ENCODE results near the gene C10orf90.

C10orf90 gene

DNA sequence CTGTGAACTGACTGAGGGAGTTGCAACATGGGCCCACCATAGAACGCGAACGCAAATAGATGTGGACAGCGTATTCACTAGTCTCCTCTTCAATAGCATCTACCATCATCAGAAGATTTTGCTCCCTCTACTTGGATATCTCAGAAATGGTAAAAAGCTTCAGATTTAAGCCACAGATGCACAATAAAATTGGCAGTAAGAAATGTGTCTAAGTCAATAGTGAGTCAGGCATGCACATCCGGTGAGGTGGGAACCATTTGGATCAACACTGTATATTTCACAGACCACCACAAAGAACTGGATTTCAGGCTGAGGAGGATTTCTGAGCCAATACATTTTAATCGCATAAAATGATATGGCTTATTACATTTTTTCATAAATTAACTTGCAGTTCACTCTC, 170.7 kb downstream of the C10orf90 start:
- no peak for DNase-seq

DNA sequence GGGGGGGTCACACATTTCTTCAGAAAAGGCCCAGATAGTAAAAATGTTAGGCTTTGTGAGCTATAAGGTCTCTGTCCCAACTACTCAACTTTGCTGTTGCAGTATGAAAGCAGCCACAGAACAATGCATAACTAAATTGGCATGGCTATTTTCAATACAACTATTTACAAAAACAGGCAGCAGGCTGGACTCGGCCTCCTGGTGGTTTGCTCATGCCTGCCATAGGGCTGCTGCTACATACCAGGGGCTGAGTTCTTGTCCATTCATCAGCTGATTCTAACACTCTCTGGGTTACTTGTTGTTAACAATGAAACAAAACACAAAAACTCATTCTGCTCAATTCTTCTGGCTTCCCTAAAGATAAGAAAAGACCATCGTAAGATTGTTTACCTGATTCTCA, 172.8 kb downstream of the C10orf90 start:
- DNase-seq = no peak

DNA sequence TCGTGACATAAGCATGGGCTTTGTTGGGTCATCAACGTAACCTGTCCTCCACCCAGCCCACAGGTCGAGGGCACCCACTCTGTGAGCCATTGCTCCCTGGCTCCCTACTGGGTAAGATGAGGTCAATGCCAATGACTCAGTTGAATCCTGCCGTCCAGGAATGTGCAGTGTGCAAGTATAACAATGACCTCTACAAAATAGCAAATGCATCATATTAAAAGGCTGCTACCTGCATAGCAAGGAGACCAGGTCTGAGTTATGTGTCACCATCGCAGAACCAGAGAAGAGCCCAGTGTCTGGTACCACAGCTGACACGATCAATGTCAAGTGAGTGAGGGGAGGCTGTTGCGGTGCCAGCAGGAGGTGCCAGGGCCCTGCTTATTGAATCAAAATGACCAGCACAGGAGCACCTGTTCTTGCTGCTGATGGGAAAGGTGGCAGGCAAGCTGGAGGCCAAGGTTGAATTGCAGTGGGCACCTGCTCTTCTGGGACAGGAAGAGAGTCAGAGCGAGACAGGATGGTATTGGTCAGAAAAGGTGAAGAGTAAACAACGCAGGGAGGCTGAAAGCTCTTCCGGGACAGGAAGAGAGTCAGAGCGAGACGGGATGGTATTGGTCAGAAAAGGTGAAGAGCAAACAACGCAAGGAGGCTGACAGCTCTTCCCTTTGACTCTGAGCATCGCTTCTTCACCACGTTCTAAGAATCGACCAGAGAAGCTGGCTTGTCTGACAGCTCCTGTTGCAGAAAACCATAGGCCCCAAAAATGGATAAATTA, 173.5 kb downstream of the C10orf90 start:
- DNase-seq = no peak

DNA sequence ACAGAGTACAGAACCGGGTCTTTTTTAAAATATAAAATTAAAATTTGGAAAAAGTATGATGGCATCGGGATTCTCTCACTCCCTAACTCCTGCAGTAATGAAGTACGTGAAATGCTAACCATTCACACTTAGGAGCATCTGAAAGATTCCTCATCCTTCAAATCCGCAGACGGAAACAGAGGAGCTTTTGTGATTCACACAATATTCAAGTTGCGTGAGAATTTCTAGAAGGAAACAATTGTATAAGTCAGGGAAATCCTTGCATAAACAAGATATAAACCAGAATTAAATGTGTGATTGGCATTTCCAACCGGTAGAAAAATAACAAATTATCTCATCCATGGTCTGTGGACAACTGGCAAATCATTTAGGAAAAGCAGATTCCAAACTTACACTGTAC, 179.0 kb downstream of the C10orf90 start:
- no peak for DNase-seq

DNA sequence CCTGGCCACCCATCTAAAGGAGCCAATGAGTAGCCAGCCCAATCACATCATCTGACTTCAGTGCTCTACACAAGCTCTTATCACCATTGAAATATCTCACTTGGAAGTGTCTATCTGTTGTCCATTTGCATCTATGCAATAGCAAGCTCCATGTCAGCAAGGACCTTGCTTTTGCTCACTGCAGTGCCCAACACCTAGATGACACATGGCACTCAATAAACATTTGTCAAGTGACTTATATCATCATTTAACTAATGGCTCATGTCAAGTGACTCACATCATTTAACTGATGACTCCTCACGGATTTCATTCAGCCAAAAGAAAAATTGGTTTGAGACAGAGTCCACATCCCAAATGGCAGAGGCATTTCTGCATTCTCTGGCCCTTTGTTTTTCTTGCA, 189.3 kb downstream of the C10orf90 start:
- no peak for DNase-seq

DNA sequence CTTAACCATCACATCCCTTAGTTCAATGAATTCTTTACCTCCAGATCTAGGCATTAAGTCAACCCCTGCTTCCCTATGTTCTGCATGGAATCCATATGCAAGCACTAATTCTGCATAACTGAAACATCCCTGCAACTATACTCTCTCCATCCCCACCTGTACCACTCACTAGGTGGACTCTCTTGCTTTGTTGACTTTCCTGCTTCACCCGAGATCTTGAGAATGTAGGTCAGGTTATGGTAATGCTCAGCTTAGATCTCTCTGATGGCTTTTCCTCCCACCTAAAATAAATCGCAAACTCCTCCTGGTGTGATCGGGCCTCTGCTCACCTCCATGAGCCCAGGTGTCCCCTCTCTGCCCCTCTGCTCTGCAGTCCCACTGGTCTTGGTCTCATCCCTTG, 189.8 kb downstream of the C10orf90 start:
- DNase-seq = no peak

DNA sequence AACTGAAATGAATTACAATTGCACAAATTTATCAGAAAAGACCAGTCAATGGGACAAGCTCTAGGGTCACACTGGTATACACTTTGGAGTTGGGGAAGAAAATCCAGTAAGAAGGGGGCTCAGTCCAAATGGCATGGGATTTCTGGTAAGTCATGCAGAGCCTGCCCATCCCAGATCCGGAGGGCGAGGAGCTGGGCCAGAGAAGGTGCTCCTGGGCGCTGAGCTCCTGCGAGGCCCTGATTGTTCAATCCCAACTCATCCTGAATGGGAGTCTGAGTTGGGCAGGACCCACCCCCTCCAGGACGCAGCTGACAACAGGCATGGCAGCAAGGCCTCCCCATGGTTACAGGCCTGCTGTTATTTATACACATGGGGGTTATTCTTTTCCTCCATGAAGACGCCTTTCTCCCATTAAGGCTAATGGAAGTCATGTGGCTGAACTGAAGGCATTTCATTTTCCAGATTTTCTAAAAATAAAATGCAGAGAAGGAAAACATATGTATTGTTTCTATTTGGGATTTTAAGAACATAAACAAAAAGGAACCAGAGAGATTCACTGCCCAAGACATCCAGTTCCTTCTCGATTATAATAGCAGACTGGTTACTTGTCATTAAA, 191.1 kb downstream of the C10orf90 start:
- DNase-seq = no peak

DNA sequence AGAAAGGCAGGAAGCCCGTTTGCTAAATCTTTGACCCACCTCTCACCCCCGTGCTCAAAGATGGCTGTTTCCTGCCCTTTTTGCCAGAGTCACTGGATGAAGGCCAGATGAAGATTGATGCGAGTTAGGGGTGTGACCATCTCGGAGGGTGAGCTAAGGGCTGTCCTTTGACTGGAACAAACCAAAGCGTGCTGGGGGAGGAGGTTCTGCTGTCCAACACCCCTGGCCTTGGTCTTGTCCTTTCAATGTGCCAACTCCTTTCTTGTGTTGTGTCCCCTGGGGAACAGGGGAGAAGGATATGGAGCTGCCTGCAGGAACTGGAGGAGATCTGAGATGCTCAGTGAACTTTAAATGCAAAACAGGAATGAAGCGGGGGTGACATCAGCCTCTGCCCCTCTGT, 191.9 kb downstream of the C10orf90 start:
- DNase-seq = no peak

DNA sequence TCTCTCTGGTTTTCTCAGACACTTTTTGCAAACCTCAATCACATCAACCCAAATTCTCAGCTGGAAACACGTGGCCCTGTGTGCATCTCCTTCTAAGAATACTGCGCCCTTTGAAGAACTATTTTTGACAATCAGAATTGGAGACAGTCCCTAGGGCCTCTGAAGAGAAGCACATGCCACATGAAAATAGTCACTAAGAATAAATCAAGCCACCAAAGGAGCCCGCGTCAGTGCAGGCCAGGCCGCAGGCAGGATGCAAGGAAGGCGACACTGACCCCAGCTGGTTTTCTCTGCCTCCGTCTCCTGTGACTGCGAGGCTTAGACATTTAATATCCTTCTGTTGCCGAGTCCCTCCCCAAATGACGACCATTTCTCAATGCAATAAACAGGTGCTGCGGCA, 194.2 kb downstream of the C10orf90 start:
- no peak for DNase-seq

DNA sequence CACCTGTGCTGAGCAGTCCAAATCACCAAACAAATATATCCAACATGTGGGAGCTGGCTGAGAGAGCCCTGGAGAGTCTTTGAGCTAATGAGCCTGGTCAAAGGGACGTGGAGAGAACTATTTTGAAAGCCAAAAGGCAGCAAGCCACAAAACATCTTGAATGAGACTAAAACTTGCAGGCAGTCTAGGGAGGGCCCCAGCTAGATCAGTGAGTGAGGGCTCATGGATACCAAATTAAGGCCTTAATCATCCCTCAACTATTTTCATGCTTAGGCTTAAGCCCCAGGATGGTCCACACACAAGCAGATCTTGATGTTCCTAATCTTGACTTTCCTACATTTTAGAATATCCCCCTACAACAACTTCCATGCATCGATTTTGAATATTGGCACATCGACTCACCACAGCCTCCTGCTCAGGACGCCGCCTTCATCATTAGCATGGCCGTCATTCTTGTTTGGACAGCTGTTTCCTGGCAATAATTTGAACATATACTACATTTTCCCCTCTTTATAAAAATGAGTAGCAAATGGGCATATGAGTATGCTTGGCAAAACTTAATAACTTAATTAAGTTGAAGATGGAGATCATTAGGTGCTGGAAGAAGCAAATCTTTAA, 195.3 kb downstream of the C10orf90 start:
- no peak for DNase-seq

DNA sequence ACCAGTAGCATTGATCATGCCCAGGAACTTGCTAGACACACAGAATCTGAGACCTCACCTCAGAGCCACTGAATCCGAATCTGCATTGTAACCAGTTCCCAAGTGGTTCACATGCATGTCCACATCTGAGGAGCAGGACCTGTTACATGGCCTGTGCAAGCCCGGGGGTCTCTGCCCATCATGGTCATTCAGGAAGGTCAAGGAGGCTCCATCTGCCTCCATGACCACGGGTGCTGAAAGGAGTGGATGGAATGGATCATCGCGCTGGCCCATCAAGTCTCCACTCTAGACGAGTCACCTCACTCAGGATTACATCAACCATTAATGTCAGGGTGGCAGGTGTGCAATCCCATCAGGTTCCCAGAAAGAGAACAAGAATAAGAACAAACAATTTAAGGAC, 196.5 kb downstream of the C10orf90 start:
- no peak for DNase-seq

DNA sequence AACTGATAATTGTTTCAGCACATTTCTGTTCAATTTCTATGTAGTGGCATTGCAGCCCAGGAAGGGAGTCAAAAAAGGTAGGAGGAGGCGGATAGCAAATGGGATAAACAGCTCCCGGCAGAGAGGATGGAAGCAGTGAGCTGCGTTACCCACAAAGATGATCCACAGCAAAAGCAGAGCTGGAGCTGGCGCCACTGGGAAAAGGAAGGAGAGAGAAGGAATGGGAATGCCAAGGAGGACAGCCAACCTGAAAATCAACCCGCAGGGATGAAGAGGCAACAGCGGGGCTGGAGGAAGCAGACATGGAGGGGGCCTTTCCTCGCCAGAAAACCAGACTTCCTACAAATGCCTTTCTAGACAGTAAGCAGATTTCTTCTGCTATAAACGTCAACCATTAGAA, 199.5 kb downstream of the C10orf90 start:
- DNase-seq = no peak

DNA sequence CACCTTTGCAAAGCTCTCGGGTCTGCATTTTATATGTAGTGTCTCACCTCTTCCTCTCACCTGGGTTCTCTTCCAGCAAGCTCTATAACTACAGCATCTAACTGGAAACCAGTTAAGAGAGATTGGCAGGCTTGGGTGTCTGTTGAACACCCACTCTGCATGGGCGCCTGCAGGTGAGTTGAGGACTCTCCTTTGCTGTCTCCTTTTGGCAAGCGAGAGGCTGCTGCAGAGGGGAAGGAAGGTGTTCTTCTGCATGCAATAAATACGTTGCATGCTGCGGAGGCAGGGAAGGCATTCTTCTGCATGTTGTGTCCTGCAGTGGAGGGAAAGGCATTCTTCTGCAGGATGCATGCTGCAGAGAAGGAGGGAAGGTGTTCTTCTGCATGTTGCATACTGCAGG, 200.8 kb downstream of the C10orf90 start:
- no peak for DNase-seq

DNA sequence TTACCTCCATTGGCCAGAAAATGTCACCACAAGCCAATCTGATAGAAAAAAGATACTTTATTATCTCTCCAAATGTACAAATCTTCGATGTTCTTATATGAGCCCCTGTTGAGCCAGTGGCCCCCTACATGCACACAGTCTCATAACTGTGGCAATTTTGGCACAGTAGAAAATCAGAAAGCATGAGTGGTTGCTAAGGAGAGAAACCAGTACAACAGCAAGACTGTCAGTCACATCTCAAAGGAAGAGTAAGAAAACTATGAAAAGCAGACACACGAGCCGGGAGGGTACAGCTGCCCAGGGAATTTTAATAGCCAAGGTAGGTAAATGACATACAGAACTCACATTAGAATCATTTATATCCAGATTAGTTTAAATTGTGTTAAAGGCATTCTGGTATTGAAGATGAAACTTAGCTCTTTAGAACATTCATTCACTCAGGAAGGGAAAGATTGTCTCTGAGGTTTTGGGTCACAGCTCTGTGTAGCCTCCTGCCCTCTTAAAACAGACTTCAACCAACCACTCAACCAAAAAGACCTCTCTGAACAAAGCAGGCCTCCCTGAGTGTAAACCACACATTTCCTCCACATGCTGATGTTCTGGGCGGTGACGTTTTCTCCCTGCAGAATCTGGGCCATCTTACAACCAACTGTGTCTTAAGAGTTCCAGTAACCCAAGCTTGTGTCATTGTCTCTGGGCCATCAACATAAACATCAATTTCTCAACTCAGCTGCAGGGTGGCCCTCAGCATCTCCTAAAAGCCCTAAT, 201.4 kb downstream of the C10orf90 start:
- peak; percentile 18 for DNase-seq

DNA sequence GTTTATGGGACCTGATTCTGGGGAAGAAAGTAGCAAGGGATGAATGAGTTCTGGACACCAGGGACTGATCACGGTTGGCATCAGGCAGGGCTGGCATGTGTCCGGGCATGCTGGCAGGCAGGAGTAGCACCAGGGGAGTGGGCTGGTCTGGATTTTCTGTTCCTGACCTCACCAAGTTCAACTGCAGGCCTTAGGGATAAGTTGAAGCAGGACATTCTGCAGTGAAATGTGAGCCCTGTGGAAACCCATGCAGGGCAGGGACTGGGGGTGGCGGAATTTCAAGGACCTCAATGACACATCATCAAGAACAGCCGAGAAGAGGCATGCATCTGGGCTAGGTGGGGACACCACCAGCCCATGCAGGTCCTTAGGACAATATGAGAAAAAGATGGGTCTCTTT, 202.0 kb downstream of the C10orf90 start:
- DNase-seq = no peak

DNA sequence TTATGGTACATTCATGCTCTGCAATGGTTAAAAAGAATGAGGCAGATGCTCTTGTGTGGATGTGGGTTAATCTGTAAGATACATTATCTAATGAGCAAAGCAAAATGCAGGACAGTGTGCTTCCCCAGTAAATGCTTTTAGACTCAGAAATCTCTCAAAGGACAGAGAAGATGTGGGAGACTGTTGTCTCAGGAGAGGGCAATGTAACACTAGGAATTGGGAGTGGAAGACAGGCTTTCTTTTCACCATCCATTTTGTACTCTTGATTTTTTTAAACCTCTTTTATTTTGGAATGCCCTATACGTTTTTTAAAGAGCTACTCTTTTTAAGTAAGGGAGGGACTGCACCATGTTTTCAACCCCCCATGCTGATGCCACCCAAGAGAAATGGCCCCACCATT, 204.7 kb downstream of the C10orf90 start:
- DNase-seq = no peak

DNA sequence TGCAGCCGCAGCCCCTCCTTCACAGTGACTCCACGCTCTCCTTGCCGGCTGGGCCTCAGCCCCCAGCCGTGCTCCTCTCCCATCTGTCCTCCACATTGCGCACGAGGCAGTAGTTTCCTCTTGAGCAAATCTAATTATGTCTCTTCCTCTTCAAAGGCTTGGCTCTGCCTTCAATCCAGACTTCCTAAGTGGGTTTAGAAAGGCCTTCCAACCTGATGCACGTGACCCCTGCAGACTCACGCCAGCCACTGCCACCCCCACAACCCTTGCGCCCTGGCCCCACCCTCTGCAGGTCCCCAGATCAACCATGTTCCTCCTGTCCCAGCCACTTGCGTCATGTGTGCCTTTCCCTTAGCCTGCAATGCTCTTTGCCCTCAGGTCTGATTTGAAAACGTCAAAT, 207.2 kb downstream of the C10orf90 start:
- DNase-seq = no peak

DNA sequence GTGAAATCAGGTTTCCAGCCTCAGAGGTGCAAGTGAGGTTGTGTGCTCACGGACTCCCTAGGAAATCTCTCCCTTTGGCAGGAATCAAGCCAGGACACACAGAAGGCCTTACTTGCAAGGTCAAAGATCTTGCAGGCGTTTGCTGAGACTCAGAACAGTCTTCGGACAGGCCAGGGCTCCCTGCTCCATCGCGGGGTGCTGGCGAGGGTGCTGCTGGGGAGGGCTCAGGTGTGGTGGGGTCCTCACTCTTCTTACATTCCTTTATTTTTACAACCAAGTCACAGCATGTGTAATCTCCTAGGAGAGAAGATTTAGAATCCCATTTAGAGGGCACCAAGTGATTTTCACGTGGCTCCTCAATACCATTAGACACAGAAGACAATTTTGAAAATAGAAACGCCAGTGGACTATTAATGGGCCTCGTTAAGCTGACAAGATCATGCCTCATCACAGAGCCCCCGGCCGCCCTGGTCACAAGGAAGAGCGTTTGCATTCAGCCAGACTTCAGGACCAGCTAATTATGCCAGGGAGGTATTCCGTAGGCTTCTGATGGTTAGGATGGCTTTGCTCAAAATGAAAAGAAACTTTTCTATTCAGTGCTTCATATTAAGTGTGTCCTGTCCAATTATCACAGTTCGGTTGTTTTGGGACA, 209.1 kb downstream of the C10orf90 start:
- DNase-seq = no peak

DNA sequence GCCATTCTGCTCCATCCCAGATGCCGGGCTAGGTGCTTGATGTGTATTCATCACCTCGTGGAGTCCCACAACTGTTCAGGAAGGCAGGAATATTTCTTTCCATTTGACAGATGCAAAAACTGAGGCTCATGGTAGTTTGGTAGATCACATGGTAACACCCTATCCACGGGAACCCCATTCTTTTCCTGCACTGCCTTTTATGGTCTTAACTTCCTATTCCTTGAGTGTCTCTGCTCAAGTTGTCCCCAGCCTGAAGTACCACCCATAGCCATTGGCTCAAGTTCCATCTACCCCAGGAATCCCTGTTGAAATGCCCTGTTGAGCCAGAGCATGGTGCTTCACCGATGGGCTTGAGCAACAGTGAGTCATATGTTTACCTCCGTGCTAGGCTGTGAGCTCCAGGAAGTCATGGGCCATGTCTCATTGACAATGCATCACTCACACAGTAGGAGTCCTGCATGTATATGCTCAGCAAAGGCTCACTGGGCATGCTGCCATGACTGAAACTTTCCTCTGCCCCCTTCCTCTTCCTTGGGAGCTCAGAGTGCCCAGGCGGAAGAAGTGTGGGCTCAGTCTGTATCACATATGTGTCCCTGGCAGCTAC, 210.5 kb downstream of the C10orf90 start:
- no peak for DNase-seq

DNA sequence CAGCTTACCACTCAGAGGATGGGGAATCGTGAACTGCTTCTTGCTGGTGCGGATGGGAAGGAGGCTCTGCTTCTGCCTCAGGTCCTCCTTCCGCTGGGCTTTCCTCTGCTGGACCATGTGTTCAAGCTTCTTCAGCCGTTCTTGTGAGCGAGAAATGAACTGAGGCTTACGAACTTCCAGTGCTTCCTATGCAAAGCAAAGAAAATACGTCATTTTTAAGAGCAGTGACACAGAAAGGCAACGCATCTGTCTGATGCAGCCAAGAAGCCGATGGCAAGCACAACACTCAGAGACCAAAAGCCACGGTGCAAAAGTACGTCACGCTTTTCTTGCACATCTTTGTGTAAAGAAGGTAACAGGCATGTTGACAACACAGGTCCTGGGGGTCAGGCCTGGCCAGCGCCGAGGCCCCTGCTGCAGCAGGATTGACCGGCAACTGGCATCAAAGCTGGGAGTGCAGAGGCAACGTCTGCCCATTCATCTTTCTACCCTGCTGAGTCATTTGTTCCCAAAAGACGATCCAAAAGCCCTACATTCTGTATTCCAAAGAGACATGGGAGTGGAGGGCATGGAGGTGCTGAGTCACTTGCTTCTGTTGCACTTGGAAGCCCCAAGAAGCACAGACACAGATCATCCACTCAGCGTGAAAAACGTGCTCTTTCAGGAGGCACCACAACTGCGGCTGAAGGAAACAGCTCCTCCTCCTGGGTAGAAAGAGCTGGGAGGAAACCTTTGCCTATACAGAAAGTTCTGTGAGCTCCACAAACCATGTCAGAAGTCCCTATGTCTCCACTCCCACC, 211.3 kb downstream of the C10orf90 start:
- DNase-seq = no peak

DNA sequence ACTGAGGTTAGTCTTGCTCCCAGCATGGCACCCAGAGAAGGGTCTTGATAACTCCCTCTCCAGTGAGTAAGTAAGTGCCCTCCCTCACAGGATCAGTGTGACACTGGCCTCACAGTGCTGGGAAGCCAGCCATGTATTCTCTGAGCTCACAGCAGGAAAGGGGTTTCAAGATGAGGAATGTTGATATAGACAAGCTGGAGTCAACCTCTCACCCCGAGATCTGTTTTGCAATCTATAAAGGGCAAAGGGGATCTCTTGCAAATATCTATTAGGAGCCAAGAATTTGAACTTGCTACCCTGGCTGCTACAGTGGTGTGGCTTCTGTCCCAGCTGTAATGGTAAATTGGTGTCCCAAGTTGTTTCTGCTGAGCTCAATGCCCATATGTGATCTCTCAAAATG, 212.0 kb downstream of the C10orf90 start:
- DNase-seq = no peak

DNA sequence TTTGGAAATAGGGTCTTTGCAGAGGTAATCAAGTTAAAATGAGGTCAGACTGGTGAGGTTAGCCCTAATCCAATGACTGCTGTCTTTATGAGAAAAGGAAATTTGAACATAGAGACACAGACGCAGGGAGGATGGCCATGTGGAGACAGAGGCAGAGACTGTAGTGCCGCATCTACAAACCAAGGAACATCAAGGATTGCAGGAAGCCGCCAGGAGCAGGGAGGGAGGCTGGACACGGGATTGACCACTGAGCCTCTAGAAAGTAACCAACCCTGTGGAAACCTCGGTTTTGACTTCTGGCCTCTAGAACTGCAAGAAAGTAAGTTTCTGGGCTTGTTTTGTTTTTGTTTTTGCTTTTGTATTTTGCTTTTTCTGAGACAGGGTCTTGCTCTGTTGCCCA, 213.9 kb downstream of the C10orf90 start:
- no peak for DNase-seq
